Endodermal cell (in vitro differentiated cells): Measurements from ENCODE around the gene MAP10. TPM values are rescaled to one million over a fixed set of nuclear protein-coding genes. Genes with fewer than 3 reads are reported as not detected.

Experiments used
- DNase-seq: peaks from one replicate; pipeline ENCODE4 v3.0.0-alpha.2; 2017
- H3K27ac ChIP-seq: 2 replicates; pipeline ENCODE4 v1.5.1; 2013; ENCODE audit warnings: mild to moderate bottlenecking, low read depth, low read length, moderate library complexity
- H3K27me3 ChIP-seq: 2 replicates; pipeline ENCODE4 v1.6.1; 2013; ENCODE audit warnings: mild to moderate bottlenecking, low read length, moderate library complexity; ENCODE audit not compliant: insufficient read depth, control insufficient read depth, poor library complexity, severe bottlenecking
- H3K36me3 ChIP-seq: 2 replicates; pipeline ENCODE4 v1.7.0; 2013; ENCODE audit warnings: mild to moderate bottlenecking, low read length, moderate library complexity; ENCODE audit not compliant: control insufficient read depth, insufficient read depth
- H3K4me1 ChIP-seq: one replicate; pipeline ENCODE4 v1.7.0; 2013; ENCODE audit warnings: low read length; ENCODE audit not compliant: control insufficient read depth, insufficient read depth
- H3K4me3 ChIP-seq: 2 replicates; pipeline ENCODE4 v1.5.1; 2013; ENCODE audit warnings: mild to moderate bottlenecking, low read length, moderate library complexity
- H3K9ac ChIP-seq: 2 replicates; pipeline ENCODE4 v1.6.1; 2013; ENCODE audit warnings: mild to moderate bottlenecking, low read length, moderate library complexity; ENCODE audit not compliant: poor library complexity, severe bottlenecking; ENCODE audit errors: extremely low read depth
- H3K9me3 ChIP-seq: 2 replicates; pipeline ENCODE4 v1.6.1; 2013; ENCODE audit warnings: mild to moderate bottlenecking, low read length, moderate library complexity; ENCODE audit not compliant: control insufficient read depth
- H3K27ac Mint-ChIP-seq: 2 replicates; pipeline ENCODE4 v1.8.0; 2020; ENCODE audit warnings: mixed read lengths
- H3K27me3 Mint-ChIP-seq: 2 replicates; pipeline ENCODE4 v1.8.0; 2021; ENCODE audit warnings: mild to moderate bottlenecking, mixed read lengths; ENCODE audit not compliant: insufficient read depth
- H3K36me3 Mint-ChIP-seq: 2 replicates; pipeline ENCODE4 v1.8.0; 2020; ENCODE audit warnings: low read depth, mixed read lengths
- H3K4me1 Mint-ChIP-seq: 2 replicates; pipeline ENCODE4 v1.8.0; 2020; ENCODE audit warnings: mixed read lengths
- H3K4me3 Mint-ChIP-seq: 2 replicates; pipeline ENCODE4 v1.8.0; 2020; ENCODE audit warnings: mild to moderate bottlenecking, moderate library complexity, mixed read lengths
- H3K9me3 Mint-ChIP-seq: 2 replicates; pipeline ENCODE4 v1.8.0; 2020; ENCODE audit warnings: mild to moderate bottlenecking, mixed read lengths
- WGBS, 2 experiments: methylation state at CpG; one replicate each; pipeline versions ENCODE4 v1.1.5 to v1.1.7; 2013; ENCODE audit warnings: missing lambda C conversion rate in 2 of 2, mixed read lengths in 1 of 2; ENCODE audit not compliant: insufficient coverage in 1 of 2, insufficient read length in 1 of 2; 5-methylcytosine and 5-hydroxymethylcytosine counted together
- total RNA-seq, 2 donors: library from RNA; stranded (reverse); fragmentation: NEBNext Ultra II Directional in 1 of 2; extraction: Animal tissue kit (Norgen Biotek cat#: 25700) in 1 of 2; gene quantifications; 2 replicates in 1 of 2; 3 replicates in 1 of 2; pipeline ENCODE4 v1.2.1, GENCODE V29; 2021
- TF ChIP-seq, protein P1 (sequence below): fragments of 200-600 bp; sonication (generic); conservative IDR thresholded peaks from 2 replicates; pipeline ENCODE4 v1.5.0; 2021; ENCODE audit warnings: antibody characterized with exemption, mild to moderate bottlenecking

The MAP10 gene
- total RNA-seq, 2 donors from 2014 or later = 2.9 to 3.9 TPM

DNA sequence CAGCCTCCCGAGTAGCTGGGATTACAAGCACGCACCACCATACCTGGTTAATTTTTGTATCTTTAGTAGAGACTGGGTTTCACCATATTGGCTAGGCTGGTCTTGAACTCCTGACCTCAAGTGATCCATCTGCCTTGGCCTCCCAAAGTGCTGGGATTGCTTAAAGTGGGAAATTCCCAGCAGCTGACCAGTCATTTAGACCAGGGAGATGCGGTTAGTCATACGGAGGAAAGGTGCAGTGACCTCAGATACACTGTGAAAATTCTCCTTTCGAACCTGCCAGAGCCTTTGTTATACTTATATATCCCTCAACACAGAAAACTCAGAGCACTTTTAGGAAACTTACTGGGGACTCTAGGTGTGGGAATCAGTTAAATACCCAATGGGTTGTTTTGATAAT, 39.6 kb downstream of the MAP10 start:
- TF ChIP-seq, protein P1, sequence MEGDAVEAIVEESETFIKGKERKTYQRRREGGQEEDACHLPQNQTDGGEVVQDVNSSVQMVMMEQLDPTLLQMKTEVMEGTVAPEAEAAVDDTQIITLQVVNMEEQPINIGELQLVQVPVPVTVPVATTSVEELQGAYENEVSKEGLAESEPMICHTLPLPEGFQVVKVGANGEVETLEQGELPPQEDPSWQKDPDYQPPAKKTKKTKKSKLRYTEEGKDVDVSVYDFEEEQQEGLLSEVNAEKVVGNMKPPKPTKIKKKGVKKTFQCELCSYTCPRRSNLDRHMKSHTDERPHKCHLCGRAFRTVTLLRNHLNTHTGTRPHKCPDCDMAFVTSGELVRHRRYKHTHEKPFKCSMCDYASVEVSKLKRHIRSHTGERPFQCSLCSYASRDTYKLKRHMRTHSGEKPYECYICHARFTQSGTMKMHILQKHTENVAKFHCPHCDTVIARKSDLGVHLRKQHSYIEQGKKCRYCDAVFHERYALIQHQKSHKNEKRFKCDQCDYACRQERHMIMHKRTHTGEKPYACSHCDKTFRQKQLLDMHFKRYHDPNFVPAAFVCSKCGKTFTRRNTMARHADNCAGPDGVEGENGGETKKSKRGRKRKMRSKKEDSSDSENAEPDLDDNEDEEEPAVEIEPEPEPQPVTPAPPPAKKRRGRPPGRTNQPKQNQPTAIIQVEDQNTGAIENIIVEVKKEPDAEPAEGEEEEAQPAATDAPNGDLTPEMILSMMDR = no peak
- Histone ChIP-seq H3K9me3 (peaks cover 19% of the 10 kb centered on the region), H3K4me1 (no peaks in the 10 kb centered on the region), H3K4me3 (no peak overlapping the region), H3K9ac (no peak overlapping the region), H3K36me3 (no peaks in the 10 kb centered on the region), H3K27ac (no peak overlapping the region), H3K27me3 (no peaks in the 10 kb centered on the region)
- H3K4me1 Mint-ChIP-seq = peaks cover 6% of the 10 kb centered on the region
- no peak overlapping the region for H3K4me3 Mint-ChIP-seq
- H3K36me3 Mint-ChIP-seq = no peaks in the 10 kb centered on the region
- H3K9me3 Mint-ChIP-seq = peaks cover 22% of the 10 kb centered on the region
- WGBS, 2 experiments = 93 to 96% methylated on average over 4 to 5 of the region's 5 CpGs
- DNase-seq = no peak
- no peaks in the 10 kb centered on the region for H3K27me3 Mint-ChIP-seq
- H3K27ac Mint-ChIP-seq = no peak overlapping the region

DNA sequence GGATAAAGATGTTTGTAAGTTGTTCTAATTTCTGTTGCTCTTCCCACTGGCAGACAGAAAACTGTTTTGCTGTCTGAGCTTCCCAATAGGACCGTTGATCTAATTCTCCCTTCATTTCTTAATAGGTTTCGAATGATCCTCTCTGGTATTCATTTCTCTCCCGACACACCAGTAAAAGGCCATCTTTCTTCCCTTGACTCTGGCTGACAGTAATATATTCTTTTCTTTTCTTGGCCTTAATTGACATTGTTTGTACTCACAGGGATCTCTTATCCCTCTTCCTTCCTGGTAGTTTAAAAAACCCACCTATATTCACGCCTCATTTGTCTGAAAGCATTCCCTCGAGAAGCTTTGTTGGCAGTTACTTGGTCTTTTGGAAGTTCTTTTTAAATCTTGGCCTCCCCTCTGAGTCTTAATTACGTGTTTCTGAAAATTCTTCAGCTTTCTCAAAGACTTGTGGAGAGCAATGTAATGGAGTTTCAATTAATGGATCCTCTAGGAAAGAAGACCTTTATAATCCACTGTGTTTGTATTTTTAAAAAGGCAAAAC, 40.3 kb downstream of the MAP10 start:
- Mint-ChIP-seq H3K36me3 (no peaks in the 10 kb centered on the region), H3K9me3 (peaks cover 15% of the 10 kb centered on the region), H3K27me3 (no peaks in the 10 kb centered on the region), H3K4me1 (peaks cover 6% of the 10 kb centered on the region), H3K27ac (no peak overlapping the region), H3K4me3 (no peak overlapping the region)
- peak overlapping the region; percentile 65 for H3K27ac ChIP-seq
- H3K4me3 ChIP-seq = no peak overlapping the region
- H3K27me3 ChIP-seq = no peaks in the 10 kb centered on the region
- TF ChIP-seq, protein P1 = no peak
- no peak overlapping the region for H3K9ac ChIP-seq
- no peaks in the 10 kb centered on the region for H3K36me3 ChIP-seq
- peaks cover 13% of the 10 kb centered on the region for H3K9me3 ChIP-seq
- no peaks in the 10 kb centered on the region for H3K4me1 ChIP-seq
- WGBS, 2 experiments = 64 to 75% methylated on average over 6 of the region's 6 CpGs
- DNase-seq = no peak

GRCh38 chr1:232851532-232851931, 46.3 kb downstream of the MAP10 start:
- no peak overlapping the region for H3K4me3 Mint-ChIP-seq

More at GRCh38 chr1:232851532-232851931, 46.3 kb downstream of the MAP10 start:
- H3K4me1 Mint-ChIP-seq = no peaks in the 10 kb centered on the region
- Histone ChIP-seq H3K27me3 (no peaks in the 10 kb centered on the region), H3K4me3 (no peak overlapping the region), H3K4me1 (peaks cover 2% of the 10 kb centered on the region), H3K27ac (no peak overlapping the region), H3K9me3 (no peaks in the 10 kb centered on the region), H3K36me3 (no peaks in the 10 kb centered on the region), H3K9ac (no peak overlapping the region)
- WGBS, 2 experiments = 69 to 100% methylated on average over 2 to 5 of the region's 5 CpGs
- TF ChIP-seq, protein P1 = no peak
- no peaks in the 10 kb centered on the region for H3K27me3 Mint-ChIP-seq
- H3K36me3 Mint-ChIP-seq = no peaks in the 10 kb centered on the region
- no peak overlapping the region for H3K27ac Mint-ChIP-seq
- DNase-seq = no peak
- H3K9me3 Mint-ChIP-seq = no peaks in the 10 kb centered on the region
